Measurements from ENCODE around the gene IZUMO4. TPM values are rescaled to one million over a fixed set of nuclear protein-coding genes. Genes with fewer than 3 reads are reported as not detected.

Gene IZUMO4
- total RNA-seq, 4 donors from 2014 or later, result 2.1 to 8.1 (median 6.4) TPM

- TF ChIP-seq POLR2AphosphoS5 (IDR thresholded peaks at IDR 0.05), result no peak
- TF ChIP-seq EP300 (IDR thresholded peaks at IDR 0.05), result no peak
- Histone ChIP-seq H3K9me3 (no peaks in the 10 kb centered on the region), H3K36me3 (peaks cover 96% of the 10 kb centered on the region), H3K4me1 (no peaks in the 10 kb centered on the region), H3K4me3 (no peak overlapping the region), H3K27me3 (no peaks in the 10 kb centered on the region), H3K27ac (no peak overlapping the region)
- WGBS, result 80% methylated on average over 3 of the region's 27 CpGs
- DNase-seq (ENCODE audit: low spot score in 2 of 2), result no peak
Measured at GRCh38 chr19:2121416-2122051, 24.8 kb downstream of the IZUMO4 start.

- 86% methylated on average over 15 of the region's 15 CpGs for WGBS
- Histone ChIP-seq H3K9me3 (no peaks in the 10 kb centered on the region), H3K36me3 (peaks cover 96% of the 10 kb centered on the region), H3K27ac (no peak overlapping the region), H3K27me3 (no peaks in the 10 kb centered on the region), H3K4me3 (no peak overlapping the region), H3K4me1 (no peaks in the 10 kb centered on the region)
- DNase-seq (ENCODE audit: low spot score in 2 of 2), result no peak
- TF ChIP-seq POLR2A (IDR thresholded peaks at IDR 0.05) (no peak), POLR2AphosphoS5 (IDR thresholded peaks at IDR 0.05) (no peak), CTCF (IDR thresholded peaks at IDR 0.05) (no peak), EP300 (IDR thresholded peaks at IDR 0.05) (no peak)
Measured at GRCh38 chr19:2122251-2122650, 25.5 kb downstream of the IZUMO4 start.

GRCh38 chr19:2122982-2123381, 26.3 kb downstream of the IZUMO4 start:
- DNase-seq (ENCODE audit: low spot score in 2 of 2), result no peak
- TF ChIP-seq POLR2AphosphoS5 (IDR thresholded peaks at IDR 0.05) (no peak), EP300 (IDR thresholded peaks at IDR 0.05) (no peak), CTCF (IDR thresholded peaks at IDR 0.05) (no peak), POLR2A (IDR thresholded peaks at IDR 0.05) (no peak)
- Histone ChIP-seq H3K27me3 (no peaks in the 10 kb centered on the region), H3K4me1 (no peaks in the 10 kb centered on the region), H3K9me3 (no peaks in the 10 kb centered on the region), H3K4me3 (no peak overlapping the region), H3K27ac (no peak overlapping the region), H3K36me3 (peaks cover 96% of the 10 kb centered on the region)
- 94% methylated on average over 8 of the region's 10 CpGs for WGBS

- H3K27ac ChIP-seq, result no peak overlapping the region
- H3K4me1 ChIP-seq, result no peaks in the 10 kb centered on the region
- TF ChIP-seq POLR2AphosphoS5 (IDR thresholded peaks at IDR 0.05) (no peak), POLR2A (IDR thresholded peaks at IDR 0.05) (no peak), CTCF (IDR thresholded peaks at IDR 0.05) (no peak), EP300 (IDR thresholded peaks at IDR 0.05) (no peak)
- no peak for DNase-seq (ENCODE audit: low spot score in 2 of 2)
- WGBS, result 93% methylated on average over 8 of the region's 25 CpGs
- no peak overlapping the region for H3K4me3 ChIP-seq
- peaks cover 91% of the 10 kb centered on the region for H3K36me3 ChIP-seq
- no peaks in the 10 kb centered on the region for H3K27me3 ChIP-seq
- no peaks in the 10 kb centered on the region for H3K9me3 ChIP-seq
Measured at GRCh38 chr19:2123682-2124387, 27.1 kb downstream of the IZUMO4 start.

- no peaks in the 10 kb centered on the region for H3K4me1 ChIP-seq
- peaks cover 86% of the 10 kb centered on the region for H3K36me3 ChIP-seq
- DNase-seq (ENCODE audit: low spot score in 2 of 2), result no peak
- no peak overlapping the region for H3K4me3 ChIP-seq
- WGBS, result 91% methylated on average over 14 of the region's 24 CpGs
- no peaks in the 10 kb centered on the region for H3K27me3 ChIP-seq
- H3K27ac ChIP-seq, result no peak overlapping the region
- H3K9me3 ChIP-seq, result no peaks in the 10 kb centered on the region
- TF ChIP-seq POLR2AphosphoS5 (IDR thresholded peaks at IDR 0.05) (no peak), CTCF (IDR thresholded peaks at IDR 0.05) (no peak), POLR2A (IDR thresholded peaks at IDR 0.05) (no peak), EP300 (IDR thresholded peaks at IDR 0.05) (no peak)
Measured at GRCh38 chr19:2126879-2127518, 30.3 kb downstream of the IZUMO4 start.
